HG03139 (cell line): ENCODE results near the gene SPR.

ENCODE experiments used
- ATAC-seq: cut with Tn5 transposase; IDR thresholded peaks from one replicate; pipeline ENCODE4 v1.9.1; 2021; ENCODE audit not compliant: unreplicated experiment

Gene SPR

DNA sequence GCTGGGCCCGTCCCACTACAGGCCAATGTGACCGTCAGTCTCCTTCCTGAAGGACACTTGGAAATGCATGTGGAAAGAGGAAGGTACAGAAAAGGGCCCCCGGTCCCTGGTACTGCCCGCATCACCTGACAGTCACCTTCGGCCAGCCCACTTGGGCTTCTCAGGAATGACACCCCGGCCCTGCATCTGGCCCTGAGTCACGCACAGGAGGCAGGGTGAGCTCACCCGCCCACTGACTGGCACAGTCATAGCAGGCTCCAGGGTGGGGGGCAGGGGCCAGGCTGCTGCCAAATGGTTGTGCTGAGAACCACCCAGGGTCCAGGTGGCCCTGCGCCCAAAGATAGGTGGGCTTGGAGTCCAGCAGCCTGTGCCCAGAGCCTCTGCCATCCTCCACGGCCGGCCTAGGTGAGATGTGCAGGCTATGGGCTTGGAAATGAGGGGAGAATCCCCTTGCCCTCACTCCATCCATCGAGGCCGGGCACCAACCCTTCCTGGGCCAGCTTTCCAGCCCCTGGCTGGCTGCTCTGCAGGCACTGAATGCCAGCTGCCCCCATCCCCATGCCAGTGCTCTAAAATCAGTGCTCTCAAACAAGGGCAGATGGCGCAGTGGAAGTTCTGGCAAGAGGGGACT lies 44.2 kb downstream of the SPR start:
- ATAC-seq = no peak

DNA sequence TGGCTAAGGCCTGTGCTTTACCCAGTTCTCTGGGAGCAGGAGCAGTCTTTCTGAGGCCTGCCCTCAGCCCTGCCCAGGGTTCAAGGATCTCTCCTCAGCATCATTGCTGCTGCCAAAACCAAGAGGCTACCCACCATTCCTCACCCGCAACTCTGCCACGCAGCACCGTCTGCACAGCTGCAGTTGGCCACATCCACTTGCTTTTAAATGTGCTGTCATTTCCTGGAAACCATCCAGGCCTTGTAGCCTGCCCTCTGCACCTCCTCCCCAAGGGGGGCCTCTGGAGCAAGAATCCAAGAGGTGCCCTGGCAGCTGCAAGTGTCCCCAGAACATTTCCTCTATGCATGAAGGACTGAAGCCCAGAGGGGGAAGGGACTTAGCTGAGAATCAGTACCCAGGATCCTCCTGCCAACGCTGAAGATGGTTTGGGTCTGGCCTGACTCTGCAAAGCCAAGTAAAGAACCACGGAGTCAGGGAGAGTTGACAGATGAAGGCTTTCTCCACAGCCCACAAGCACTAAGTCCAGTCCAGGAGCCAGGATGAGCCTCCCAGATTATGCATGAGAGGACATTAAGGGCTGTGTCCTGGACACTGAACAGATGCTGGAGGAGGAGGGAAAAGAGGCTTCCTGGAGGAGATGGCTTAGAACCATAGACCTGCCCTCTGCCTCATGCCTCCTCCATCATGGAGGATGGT lies 45.0 kb downstream of the SPR start:
- no peak for ATAC-seq

DNA sequence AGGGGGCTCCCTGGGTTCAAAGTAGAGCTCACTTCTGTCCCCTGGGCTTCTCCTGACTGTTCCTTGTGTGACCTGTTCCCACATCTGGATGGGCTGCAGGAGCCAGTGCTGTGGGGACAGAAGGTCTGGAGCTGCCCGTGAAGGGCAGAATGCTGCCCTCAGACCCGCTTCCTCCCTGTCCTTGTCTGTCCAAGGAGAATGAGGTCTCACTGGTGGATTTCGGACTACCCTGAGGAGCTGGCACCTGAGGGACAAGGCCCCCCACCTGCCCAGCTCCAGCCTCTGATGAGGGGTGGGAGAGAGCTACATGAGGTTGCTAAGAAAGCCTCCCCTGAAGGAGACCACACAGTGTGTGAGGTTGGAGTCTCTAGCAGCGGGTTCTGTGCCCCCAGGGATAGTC lies 45.6 kb downstream of the SPR start:
- ATAC-seq = no peak

DNA sequence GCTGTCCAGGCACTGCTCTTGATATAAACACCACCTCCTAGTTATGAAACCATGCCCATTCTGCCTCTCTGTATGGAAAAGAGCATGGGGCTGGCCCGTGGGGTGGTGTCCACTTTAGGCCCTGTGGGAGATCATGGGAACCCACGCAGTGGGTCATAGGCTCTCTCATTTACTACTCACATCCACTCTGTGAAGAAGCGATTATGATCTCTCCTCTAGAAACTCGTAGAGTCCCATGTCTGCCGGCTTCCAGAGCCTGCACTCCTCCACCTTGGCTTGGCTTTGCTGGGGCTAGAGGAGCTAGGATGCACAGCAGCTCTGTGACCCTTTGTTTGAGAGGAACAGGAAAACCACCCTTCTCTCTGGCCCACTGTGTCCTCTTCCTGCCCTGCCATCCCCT lies 46.0 kb downstream of the SPR start:
- ATAC-seq = no peak

DNA sequence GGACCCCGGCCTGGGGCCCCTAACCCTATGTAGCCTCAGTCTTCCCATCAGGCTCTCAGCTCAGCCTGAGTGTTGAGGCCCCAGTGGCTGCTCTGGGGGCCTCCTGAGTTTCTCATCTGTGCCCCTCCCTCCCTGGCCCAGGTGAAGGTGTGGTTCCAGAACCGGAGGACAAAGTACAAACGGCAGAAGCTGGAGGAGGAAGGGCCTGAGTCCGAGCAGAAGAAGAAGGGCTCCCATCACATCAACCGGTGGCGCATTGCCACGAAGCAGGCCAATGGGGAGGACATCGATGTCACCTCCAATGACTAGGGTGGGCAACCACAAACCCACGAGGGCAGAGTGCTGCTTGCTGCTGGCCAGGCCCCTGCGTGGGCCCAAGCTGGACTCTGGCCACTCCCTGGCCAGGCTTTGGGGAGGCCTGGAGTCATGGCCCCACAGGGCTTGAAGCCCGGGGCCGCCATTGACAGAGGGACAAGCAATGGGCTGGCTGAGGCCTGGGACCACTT lies 46.5 kb downstream of the SPR start:
- ATAC-seq = no peak

DNA sequence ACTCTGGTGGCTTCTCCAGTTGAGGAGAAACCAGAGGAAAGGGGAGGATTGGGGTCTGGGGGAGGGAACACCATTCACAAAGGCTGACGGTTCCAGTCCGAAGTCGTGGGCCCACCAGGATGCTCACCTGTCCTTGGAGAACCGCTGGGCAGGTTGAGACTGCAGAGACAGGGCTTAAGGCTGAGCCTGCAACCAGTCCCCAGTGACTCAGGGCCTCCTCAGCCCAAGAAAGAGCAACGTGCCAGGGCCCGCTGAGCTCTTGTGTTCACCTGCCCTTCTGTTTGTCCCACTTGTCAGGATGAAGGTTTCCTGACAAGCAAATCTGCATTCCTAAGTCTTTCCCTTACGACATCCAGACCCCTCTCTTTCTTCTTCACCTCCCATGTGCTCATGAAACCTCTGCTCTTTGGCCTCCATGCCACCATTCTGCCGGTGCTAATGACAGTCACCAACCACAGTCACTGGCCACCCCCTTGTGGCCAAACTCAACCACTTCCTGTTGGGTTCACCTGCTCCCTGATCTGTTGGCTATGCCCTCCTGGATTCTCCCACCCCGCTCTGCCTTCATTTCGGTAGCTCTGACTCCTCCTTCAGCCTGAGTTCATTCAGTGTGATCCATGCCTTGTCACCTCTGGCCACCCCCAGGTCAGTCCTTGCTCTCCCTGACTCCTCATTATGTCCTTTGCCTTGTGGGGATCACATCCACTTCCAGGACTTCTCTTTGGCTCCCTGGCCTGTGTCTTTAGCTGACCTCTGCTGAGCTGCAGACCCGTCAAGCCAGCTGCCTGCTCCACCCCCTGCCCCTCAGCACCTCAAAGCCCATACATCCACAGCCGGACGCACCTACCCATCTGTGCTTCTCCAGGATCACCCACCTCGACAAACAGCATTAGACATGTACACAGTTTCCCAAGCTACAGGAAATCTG lies 47.7 kb downstream of the SPR start:
- ATAC-seq = no peak

DNA sequence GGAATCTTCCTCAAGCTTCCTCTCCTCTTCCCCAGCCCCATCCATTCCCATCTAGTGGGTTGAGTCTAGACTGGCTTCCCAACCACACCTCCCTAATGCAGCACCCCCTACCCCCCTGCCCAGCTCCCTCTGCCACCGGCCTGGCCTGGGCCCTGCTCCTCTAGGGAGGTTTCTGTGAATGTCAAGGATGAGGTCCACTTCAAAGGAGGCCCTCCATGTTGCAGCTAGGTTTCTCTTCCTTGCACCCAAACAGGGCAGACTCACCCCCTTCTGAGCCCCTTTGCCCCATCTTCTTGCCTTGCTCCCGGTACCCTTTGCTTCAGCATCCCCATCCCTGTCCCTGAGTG lies 48.4 kb downstream of the SPR start:
- ATAC-seq = no peak

DNA sequence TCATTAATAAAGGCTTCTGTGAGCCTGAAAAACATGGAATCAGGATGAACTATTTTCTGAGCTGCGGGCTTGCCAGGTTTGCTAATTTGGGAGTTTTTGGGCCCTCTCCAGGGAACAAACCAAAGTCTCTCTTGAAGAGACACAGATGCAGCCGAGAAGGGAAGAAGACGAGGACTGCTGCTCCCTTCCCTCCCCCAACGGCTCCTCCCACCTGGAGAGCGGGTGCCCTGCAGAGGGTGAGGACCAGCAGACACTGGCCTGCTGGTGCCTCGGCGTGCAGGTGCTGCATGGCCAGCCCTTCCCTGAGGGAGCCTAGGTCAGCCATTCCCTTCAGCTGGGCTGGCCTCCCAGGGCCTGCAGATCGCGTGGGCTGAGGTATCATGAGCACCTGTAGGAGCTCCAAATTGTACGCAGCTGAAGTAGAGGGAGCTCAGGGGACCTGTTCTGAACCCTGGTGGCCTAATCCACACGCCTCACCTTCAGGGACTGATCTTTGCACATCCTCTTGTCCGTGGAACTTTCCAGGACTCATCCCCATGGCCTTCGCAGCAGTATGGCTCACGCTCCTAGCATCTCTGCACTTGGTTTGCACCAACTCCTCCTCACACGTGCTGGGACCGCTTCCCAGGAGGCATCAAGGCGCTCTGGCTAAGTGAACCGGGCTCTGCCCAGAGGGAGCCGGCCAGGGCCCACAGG lies 49.6 kb downstream of the SPR start:
- no peak for ATAC-seq

DNA sequence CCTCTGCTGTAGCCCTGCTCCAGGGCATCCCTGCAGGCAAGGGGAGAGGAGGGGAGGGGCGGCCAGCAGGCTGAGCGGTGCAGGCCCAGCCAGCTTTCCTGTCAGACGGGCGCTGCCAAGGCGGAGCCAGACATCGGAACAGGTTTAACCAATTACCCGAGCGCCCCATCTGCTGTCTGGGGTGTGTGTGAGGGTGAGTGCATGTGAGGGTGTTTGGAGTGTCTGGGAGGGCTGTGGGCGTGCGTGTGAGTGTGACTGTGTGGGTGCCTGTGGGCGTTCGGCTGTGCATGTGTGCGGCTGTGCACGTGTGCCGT lies 50.1 kb downstream of the SPR start:
- ATAC-seq = no peak

DNA sequence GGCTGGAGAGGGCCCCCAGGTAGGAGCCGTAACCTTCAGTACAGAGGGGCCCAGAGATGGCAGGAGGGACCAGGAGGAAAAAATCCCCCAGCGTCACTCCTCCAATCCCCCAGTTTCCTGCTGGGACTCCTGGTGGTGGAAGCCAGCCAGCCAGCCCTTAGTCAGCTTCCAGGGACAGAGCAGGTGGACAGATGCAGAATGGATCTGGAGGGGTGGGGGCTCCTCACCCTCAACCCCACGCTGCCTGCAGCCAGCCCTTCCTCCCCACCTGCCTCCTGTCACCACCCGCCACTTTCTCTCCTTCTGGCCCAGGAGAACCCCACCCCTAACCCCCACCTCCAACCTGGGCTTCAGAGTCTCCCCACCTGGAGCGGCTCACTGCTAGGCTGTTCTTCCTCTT lies 51.2 kb downstream of the SPR start:
- ATAC-seq = no peak

DNA sequence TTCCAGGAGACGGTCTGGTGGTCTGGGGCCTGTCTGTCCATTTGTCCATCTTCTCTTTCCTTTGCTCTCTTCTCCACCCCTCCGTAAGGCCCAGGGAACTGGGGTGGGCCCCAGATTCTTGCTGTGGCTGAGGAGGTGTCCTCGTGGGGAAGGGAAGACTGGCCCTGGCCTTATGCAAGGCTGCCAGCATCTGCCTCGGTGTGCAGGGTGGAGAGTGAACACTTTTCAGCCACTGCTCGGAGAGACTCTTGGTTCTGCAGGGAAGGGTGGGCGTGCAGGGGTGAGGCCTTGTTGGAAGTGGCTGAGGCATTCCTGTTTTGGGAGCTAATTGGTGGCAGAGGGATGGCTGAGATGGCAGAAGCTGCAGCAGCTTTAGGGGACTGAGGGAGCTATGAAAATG lies 53.2 kb downstream of the SPR start:
- ATAC-seq = no peak

DNA sequence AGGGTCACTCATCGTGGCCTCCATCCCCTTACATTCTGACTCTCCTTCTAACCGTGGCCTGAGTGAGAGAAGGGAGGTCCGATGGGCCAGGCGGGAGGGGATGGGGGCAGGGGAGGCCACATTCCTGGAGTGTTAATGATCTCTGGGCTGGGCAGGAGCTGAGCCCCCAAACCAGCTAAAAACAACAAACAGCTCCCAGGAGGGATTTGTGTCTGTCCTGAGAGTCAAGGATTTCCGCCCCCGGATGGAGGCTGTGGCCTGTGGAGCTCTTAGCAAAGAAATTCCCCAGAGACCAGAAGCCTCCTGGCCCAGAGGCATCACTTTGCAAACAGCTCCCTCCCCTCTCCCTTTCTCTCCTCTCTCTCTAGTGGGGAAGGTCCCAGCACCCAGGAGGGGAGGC lies 53.6 kb downstream of the SPR start:
- no peak for ATAC-seq
